GM21576 (cell line): ENCODE measurements around the gene TCOF1.
A peak's percentile ranks its signal among the peaks of the same experiment; 100 is the strongest.
"Not testable (repeated sequence)": the region's sequence is repeated elsewhere in the genome, so short reads cannot be mapped to it uniquely, and the experiment has no call there.

Source experiments
- ATAC-seq: cut with Tn5 transposase; IDR thresholded peaks from one replicate; pipeline ENCODE4 v1.9.1; 2021; ENCODE audit warnings: mild to moderate bottlenecking, moderate library complexity; ENCODE audit not compliant: unreplicated experiment

Gene TCOF1

DNA sequence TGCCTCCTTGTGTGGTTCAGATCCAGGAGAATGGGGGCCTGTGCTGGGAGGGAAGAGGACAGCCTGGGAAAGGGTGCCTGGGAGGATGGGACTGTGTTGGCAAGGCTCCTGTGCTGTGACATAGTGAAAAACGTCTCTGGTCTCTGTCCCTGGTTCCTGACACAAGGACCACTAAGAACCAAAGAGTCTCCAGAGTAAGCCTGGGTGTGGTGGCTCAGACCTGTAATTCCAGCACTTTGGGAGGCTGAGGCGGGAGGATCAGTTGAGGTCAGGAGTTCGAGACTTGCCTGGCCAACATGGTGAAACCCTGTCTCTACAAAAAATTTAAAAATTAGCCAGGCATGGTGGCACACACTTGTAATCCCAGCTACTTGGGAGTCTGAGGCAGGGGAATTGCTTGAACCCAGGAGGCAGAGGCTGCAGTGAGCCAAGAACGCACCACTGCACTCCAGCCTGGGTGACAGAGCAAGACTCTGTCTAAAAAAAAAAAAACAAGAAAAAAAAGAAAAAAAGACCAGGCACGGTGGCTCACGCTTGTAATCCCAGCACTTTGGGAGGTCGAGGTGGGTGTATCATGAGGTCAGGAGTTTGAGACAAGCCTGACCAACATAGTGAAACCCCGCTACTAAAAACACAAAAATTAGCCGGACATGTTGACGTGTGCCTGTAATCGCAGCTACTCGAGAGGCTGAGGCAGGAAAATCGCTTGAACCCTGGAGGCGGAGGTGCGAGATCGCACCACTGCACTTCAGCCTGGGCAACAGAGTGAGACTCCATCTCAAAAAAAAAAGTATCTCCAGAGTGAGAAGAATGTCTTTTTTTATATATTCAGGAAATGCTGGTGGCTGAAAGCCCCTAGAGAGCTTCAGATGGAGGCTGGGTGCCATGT lies 56.6 kb downstream of the TCOF1 start:
- not testable (repeated sequence) for ATAC-seq

DNA sequence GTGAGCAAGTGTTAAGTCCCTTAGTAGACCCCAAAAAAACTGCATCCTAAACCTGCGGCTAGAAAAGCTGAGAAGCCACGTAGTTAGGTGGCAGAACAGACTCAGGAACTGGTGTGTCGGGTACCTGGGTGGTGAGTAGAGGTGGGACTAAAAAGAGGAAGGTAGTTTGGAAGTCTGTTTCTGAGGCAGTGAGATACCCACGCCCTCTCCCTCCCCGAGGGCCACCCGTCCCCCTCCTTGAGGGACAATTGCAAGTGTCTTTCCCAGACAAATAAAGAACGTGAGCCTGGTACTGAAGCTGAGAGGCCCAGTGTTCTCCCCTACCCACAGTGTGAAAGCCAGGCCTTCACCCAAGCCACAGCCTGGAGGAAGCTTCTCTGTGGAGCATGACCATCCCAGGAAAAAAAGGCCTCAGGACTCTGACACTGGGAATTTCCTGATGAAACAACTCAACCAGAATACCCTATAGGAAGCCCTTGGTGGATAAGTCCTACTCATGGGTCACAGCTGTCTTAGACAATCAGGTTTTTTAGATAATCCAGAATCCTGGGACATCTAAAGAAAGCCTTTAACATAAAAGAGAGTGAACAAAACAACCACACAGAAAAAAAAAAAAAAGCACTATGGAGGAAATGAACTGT lies 62.3 kb downstream of the TCOF1 start:
- peak; percentile 83 for ATAC-seq

DNA sequence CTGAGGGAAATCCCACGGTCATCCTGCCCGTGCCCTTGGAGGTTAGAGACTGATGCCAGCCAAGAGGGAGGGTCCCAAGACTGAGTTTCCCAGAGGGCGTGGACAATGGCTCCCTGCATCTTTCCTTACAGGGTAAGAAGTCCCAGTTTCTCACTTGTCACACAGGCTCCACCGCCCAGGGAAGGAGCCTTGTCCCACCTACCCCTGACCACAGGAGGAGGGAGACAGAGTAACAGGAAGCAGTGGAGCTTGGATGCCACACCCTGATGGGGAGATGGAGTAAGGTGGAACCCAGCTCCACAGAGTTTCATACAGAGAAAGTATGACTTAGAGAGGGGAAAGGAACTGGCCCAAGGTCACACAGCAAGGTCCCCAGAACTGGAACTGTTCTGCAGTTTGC lies 64.6 kb downstream of the TCOF1 start:
- ATAC-seq = no peak

DNA sequence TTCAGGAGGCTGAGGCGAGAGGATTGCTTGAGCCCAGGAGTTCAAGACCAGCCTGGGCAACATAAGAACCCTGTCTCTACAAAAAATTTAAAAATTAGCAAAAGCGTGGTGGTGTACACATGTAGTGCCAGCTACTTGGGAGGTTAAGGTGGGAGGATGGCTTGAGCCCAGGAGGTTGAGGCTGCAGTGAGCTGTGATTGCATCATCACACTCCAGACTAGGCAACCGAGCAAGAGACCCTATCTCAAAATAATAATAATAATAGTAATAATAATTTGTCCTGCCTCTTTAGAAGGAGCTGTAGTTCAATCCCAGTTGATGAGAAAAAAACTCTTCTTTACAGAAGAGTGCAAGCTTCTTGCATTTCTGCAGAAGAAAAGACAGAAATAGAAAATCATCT lies 65.3 kb downstream of the TCOF1 start:
- ATAC-seq = no peak

DNA sequence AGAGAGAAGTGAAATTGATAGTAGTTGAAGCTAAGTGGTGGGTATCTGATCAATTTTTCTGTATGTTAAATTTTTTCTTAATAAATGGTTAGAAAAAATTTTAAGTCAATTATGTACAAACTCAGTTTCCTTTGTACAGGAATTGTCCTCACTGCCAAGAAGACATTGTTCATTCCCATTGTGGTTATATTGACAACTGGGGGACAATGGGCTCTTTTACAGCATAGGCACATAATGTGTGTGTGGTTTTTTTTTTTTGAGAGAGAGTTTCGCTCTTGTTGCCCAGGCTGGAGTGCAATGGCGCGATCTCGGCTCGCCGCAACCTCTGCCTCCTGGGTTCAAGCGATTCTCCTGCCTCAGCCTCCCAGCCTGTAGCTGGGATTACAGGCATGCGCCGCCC lies 68.7 kb downstream of the TCOF1 start:
- not testable (repeated sequence) for ATAC-seq

DNA sequence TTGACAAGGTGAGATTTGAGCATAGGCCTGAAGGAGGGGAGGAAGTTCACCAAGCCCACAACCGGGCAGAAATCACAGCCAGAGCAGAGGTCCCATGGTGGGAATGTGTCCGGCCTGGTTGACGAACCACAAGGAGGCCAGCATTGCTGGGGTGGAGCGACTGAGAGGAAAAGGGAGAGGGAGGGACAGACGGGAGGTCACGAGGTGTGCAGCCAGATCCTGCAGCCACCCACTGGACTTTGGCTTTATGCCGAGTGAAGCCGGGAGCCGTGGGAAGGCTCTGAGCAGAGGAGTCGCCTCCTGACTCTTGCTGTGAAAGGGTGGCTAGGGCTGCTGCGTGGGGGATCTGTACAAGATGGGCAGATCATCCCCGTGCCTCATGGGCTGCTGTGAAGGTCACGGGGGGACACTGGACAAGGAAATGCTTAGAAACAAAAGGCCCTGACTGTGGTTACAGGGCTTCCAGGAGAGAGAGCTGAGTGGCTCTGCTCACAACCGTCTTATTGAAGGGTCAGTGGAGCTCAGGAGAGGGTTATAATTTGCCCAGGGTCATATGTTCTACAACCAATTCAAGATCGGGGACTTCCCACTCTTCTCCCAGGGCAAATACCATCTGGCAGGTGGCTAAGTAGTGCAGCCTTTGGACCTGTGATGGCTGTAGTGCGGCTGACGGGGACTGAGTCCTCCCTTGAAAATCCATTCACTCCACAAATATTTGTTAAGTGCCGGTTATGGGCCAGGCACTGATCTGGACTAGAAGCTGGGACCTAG lies 70.8 kb downstream of the TCOF1 start:
- ATAC-seq = no peak

DNA sequence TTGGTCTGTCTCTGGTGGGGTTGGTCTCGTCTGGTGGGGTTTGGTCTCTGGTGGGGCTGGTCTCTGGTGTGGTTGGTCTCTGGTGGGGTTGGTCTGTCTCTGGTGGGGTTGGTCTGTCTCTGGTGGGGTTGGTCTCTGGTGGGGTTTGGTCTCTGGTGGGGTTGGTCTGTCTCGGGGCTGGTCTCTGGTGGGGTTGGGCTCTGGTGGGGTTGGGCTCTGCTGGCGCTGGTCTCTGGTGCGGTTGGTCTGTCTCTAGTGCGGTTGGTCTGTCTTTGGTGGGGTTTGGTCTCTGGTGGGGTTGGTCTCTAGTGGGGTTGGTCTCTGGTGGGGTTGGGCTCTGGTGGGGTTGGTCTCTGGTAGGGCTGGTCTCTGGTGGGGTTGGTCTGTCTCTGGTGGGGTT lies 71.5 kb downstream of the TCOF1 start:
- no peak for ATAC-seq

DNA sequence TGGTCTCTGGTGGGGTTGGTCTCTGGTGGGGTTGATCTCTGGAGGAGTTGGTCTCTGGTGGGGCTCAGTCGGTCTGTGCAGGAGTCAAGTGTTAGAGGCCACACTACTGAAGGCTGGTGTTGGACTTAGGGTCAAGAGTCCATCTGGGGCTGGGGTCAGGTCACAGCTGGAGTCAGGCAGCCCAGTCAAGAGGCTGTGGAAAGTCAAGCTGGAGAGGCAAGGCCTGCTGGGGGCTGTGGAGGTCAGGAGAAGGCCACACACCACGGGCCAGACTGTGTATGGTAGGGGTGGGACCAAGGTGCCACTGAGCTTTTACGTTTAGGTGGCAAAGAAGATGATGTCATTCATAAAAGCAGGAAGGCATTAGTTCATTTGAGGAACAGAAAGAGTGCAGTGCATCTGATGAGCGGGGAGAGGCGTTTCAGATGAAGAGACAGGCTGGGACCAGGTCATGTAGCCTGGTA lies 71.9 kb downstream of the TCOF1 start:
- peak; percentile 71 for ATAC-seq

DNA sequence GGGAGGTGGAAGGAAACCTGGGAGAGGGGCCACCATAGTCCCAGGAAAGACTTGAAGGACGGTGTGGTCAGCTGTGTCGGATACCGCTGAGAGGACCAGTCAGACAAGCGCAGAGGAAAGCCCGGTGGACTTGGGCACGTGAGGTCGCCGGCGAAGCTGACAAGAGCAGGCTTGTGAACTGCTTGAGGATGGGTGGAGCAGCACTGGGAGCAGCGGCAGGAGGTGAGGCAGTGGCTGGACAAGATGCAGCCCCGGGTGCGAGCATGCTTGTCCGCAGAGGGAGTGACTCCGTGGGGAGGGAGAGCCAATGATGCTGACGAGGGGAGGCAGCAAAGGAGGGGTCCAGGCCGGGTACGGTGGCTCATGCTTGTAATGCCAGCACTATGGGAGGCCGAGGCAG lies 73.6 kb downstream of the TCOF1 start:
- ATAC-seq = no peak

DNA sequence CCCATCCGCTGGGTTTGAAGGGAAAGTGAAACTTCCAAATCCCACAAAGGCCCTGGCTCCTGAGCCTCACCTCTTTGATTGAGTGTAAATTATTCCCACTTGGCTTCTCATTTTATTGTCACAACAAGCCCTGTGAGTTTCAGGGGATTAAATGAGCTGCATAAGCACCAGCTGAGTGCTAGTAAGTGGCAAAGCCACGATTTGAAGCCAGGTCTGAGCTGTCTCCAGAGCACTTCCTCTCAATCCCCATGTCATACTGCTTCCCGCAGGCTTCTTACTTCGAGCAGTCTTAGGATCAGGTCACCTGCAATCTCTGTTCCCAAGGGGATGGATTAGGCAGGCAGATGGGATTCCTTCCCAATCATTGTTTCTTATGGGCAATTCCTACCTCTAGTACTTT lies 74.1 kb downstream of the TCOF1 start:
- ATAC-seq = no peak

DNA sequence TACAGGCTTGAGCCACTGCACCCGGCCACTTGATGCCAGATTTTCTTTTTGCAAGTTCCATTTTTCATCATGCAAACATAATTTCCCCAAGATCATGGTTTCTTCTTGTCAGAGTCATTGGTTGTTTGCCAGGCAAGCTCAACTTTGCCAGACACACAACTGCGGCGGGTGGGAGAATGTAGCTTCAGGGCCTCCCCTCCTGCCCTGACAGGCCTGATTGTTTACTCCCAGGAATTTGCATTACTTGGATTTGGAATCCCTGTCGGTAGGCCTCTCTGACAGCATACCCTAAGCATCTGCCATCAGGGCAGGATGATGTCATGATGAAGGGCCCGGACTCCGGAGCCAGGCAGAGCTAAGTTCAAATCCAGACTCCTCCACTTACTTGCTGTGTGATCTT lies 77.0 kb downstream of the TCOF1 start:
- ATAC-seq = no peak

DNA sequence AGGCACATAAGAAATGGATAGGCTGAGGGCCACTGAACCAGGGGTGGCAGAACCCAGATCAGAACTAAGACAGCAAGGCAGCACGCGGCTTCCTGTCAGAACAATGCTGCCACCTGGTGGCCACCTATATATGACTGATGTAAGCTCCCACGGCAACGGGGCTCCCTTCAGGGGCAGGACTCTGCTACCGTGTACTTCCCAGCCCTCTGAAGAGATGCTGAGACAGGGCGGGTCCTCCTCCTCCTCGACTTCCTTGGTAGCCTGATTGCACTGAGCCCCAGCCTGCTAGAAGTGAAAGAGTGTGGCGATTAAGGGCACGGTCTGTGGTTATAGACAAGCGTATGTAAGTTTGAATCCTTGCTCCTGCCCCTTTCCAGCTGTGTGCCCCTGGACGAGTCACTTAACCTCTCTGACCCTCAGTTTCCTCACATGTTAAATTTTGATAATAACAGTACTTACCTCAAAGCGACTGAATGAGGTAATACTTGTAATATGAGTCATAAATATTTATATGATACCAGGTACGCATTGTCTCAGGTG lies 78.7 kb downstream of the TCOF1 start:
- ATAC-seq = peak; percentile 89

DNA sequence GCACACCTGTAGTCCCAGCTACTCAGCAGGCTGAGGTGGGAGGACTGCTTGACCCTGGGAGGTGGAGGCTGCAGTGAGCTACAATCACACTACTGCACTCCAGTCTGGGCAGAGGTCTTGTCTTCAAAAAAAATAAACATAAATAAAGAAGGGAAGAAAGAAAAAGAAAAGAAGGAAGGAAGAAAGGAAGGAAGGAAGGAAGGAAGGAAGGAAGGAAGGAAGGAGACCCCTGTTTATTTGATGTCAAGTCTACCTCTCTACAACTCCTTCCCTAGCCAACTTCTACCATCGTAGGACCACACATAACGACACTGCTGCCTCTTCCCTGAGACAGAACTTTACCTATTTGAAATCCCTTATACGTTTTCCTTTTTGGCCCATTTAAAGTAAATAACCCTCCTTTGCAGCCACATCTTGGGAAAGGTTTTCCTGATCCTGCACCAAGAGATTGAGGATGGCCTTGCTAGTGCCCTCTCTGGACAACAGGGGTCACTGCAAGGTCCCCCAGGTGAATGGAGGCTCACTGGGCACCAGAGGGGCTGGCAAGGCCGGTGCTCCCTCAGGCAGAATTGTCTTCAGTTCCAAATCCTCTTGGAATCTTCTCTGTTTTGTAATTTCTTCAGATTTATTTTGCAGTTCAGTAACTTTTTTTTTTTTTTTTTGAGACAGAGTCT lies 81.5 kb downstream of the TCOF1 start:
- ATAC-seq = no peak

DNA sequence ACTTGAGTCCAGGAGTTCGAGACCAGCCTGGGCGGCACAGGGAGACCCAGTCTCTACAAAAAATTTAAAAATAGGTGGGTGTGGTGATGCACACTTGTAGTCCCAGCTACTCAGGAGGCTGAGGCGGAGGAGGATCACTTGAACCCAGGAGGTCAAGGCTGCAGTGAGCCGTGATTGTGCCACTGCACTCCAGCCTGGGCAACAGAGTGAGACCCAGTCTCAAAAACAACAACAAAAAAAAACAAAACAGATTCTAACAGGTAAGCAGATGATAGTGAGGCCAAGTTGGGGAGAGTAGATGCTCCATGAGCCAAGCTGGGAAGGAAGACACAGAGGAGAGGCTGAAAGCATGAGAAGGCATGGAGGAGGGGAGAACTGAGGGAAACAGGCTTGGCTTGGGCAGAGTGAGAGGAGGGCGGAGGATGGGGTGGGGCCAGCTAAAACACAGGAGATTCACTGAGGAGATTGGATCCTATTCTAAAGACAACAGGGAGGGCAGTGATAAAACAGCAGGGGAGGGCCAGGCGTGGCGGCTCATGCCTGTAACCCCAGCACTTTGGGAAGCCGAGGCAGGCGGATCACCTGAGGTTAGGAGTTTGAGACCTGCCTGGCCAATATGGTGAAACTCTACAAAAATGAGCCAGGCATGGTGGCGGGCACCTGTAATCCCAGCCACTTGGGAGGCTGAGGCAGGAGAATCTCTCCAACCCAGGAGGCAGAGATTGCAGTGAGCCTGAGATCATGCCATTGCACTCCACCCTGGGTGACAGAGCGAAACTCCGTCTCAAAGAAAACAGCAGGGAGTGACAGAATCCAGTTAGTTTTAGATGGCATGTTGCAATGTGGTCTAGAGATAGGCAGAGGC lies 83.7 kb downstream of the TCOF1 start:
- no peak for ATAC-seq

DNA sequence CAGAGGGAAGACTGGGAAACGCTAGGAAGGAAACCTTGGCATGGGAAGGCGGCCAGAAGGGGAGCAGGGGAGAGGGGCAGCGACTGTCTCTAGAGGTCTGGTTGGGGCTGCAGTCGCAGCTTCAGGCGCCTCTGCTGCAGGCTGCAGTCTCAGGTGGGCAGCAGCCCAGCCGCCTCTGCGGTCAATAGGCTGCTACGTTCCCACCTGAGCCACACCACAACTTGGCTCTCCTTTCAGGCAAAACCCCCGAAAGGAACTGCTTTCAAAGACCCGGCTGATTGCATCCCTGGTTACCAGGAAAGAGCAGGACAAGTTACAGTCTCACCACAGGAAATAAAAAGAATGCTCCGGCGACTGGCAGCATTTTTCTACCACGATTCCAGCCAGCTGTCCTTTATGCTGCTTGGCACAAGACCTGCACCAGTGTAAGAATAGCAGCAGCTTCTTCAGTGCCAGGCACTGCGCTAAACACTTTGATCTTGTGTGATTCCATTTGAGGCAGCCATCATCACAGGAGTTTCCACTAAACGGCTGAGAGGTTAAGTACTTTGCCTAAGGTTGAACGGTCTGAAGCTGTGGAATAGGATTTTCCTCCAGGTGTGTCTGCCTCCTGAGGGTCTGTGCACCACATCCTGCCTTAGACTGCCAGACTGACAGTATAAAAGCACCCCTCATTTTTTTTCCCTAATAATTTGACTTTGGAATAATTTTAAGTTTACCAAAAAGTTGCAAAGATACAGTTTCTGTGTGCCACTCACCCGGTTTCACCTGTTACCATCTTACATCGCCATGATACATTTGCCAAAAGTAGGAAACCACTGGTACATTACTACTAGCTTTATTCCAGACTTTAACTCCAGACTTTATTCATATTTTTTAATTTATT lies 84.6 kb downstream of the TCOF1 start:
- ATAC-seq = no peak

DNA sequence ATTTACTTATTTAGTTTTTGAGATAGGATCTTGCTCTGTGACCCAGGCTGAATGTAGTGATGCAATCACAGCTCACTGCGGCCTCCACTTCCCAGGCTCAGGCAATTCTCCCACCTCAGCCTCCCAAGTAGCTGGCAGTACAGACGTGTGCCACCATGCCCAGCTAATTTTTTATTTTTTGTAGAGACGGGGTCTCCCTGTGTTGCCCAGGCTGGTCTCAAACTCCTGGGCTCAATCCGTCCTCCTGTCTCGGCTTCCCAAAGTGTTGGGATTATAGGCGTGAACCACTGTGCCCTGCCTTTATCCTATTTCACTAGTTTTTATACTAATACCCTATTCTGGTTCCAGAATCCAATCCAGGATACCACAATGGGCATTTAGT lies 85.2 kb downstream of the TCOF1 start:
- ATAC-seq = no peak

DNA sequence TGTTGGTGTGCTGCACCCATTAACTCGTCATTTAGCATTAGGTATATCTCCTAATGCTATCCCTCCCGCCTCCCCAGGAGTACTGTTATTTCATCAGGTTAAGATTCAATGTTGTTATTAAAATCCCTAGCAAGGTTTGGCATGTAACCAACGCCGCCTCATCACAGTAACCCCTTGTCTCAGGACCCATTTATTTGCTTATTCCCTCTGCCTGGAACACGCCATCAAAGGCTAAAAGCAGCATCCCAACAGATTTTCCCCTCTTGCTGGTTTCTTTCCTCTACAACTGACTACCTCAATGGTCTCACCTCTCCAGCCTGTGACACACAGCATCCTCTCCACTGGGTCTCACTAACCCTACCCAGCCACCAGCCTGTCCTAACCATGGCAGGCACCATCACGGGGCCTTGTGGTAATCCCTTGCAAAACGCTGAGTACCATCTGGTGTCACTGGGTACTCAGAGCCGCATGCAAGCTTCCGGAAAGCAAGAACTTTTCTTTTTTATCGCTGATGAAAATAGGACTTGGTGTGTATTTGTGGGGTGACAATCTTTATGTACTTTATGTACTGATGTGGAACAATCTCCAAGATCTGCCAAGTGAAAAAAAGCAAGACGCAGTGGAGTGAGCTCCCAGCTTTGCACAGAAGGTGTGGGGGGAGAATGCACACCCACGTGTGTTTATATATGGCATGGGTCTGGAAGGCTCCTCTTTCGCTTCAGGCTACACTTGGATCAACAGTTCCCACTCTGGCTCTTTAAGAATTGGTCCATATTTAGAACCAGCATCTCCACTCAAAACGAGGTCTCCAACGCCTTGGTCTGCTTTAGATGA lies 86.0 kb downstream of the TCOF1 start:
- no peak for ATAC-seq

DNA sequence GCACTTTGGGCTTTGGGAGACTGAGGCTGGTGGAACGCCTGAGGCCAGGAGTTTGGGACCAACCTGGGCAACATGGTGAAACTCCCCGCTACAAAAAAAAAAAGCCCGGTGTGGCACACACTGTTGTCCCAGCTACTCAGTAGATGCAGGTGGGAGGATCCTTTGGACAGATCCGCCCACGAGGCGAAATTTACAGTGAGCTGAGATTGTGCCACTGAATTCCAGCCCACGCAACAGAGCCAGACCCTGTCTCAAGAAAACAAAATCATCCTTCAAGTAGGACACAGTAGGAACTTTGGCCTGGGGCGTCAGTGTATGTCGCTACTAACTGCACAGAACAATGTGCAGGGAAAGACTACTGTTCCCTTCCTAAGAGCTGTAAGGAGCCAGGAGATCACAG lies 87.3 kb downstream of the TCOF1 start:
- no peak for ATAC-seq
